DND-41 (cell line): Measurements from ENCODE around the gene NAA60.

ENCODE experiments used
- ATAC-seq: fragments of 200-7000 bp; cut with Tn5 transposase; 3 replicates; pipeline ENCODE4 v1.9.1; 2021; ENCODE audit warnings: low read depth; ENCODE audit not compliant: insufficient read depth
- DNase-seq: peaks from one replicate; pipeline ENCODE4 v3.0.0-alpha.2; 2020
- H2AFZ ChIP-seq: 2 replicates; pipeline ENCODE4 v1.6.0; 2012; ENCODE audit warnings: low read depth, low read length
- H3K27ac ChIP-seq: 2 replicates; pipeline ENCODE4 v1.5.1; 2012; ENCODE audit warnings: low read length, inconsistent platforms
- H3K27me3 ChIP-seq: fragments of 200-600 bp; sonication (generic); 2 replicates; pipeline ENCODE4 v1.6.0; 2012; ENCODE audit warnings: low read length, mild to moderate bottlenecking, inconsistent platforms; ENCODE audit not compliant: insufficient read depth, poor library complexity
- H3K36me3 ChIP-seq: 2 replicates; pipeline ENCODE4 v1.5.1; 2012; ENCODE audit warnings: low read length, inconsistent platforms; ENCODE audit not compliant: insufficient read depth
- H3K4me1 ChIP-seq: 2 replicates; pipeline ENCODE4 v1.5.1; 2012; ENCODE audit warnings: mild to moderate bottlenecking, low read length; ENCODE audit not compliant: insufficient read depth
- H3K4me2 ChIP-seq: 2 replicates; pipeline ENCODE4 v1.6.0; 2012; ENCODE audit warnings: mild to moderate bottlenecking, moderate library complexity, low read length, inconsistent platforms; ENCODE audit not compliant: insufficient read depth
- H3K4me3 ChIP-seq, 2 experiments: fragments of 200-600 bp in 1 of 2; shearing (Covaris generic) in 1 of 2; 2 replicates each; pipeline ENCODE4 v1.5.1; 2012 to 2016; ENCODE audit warnings: inconsistent platforms in 2 of 2, low read length in 2 of 2, mild to moderate bottlenecking in 2 of 2, low read depth in 1 of 2, moderate library complexity in 1 of 2
- H3K79me2 ChIP-seq: 2 replicates; pipeline ENCODE4 v1.6.0; 2012; ENCODE audit warnings: low read length, inconsistent platforms; ENCODE audit not compliant: insufficient read depth
- H3K9ac ChIP-seq: 2 replicates; pipeline ENCODE4 v1.6.0; 2012; ENCODE audit warnings: low read depth, mild to moderate bottlenecking, inconsistent platforms, low read length, moderate library complexity
- H3K9me3 ChIP-seq: 2 replicates; pipeline ENCODE4 v1.5.1; 2012; ENCODE audit warnings: low read length, moderate library complexity, mild to moderate bottlenecking, inconsistent platforms; ENCODE audit not compliant: insufficient read depth, severe bottlenecking
- H4K20me1 ChIP-seq: 2 replicates; pipeline ENCODE4 v1.6.0; 2012; ENCODE audit warnings: low read length; ENCODE audit not compliant: insufficient read depth
- EZH2 ChIP-seq: IDR thresholded peaks from 3 replicates; pipeline ENCODE4 v1.6.1; 2012; ENCODE audit warnings: borderline replicate concordance, low read depth, mild to moderate bottlenecking, moderate library complexity, low read length, inconsistent platforms; ENCODE audit not compliant: severe bottlenecking
- TF ChIP-seq, protein P1 (sequence below): IDR thresholded peaks from 2 replicates; pipeline ENCODE4 v1.5.1; 2012; ENCODE audit warnings: borderline replicate concordance, low read length, moderate library complexity, mild to moderate bottlenecking; ENCODE audit not compliant: poor library complexity, severe bottlenecking; ENCODE audit errors: extremely low read depth

Gene NAA60

DNA sequence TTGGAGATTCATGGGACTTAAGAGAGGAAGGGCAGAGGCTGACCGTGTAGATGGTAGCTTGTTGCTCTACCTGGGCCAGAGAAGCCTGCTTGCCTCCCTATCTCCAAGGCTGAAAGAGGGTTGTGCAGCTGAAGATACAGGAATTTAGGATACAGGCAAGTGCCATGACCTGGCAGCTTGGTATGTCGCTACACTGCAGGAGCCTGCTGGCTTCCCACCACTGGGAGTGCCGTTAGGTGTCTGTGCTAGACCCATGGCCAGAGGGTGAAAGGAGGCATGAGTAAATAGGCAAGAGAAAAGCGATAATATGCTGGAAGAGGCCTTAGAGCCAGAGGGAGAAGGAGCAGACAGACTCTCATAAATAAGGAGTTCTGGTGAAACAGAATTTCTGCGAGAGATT is 10.6 kb downstream of the NAA60 start:
- no peak overlapping the region for H3K9ac ChIP-seq
- no peak overlapping the region for H3K27ac ChIP-seq
- peaks cover 19% of the 10 kb centered on the region for H3K4me1 ChIP-seq
- peaks cover 5% of the 10 kb centered on the region for H3K36me3 ChIP-seq
- ATAC-seq = no peak
- H3K4me3 ChIP-seq = no peak overlapping the region
- no peaks in the 10 kb centered on the region for H3K27me3 ChIP-seq
- no peak overlapping the region for H2AFZ ChIP-seq
- H3K79me2 ChIP-seq = peaks cover 21% of the 10 kb centered on the region
- TF ChIP-seq EZH2 = no peak
- TF ChIP-seq, protein P1, sequence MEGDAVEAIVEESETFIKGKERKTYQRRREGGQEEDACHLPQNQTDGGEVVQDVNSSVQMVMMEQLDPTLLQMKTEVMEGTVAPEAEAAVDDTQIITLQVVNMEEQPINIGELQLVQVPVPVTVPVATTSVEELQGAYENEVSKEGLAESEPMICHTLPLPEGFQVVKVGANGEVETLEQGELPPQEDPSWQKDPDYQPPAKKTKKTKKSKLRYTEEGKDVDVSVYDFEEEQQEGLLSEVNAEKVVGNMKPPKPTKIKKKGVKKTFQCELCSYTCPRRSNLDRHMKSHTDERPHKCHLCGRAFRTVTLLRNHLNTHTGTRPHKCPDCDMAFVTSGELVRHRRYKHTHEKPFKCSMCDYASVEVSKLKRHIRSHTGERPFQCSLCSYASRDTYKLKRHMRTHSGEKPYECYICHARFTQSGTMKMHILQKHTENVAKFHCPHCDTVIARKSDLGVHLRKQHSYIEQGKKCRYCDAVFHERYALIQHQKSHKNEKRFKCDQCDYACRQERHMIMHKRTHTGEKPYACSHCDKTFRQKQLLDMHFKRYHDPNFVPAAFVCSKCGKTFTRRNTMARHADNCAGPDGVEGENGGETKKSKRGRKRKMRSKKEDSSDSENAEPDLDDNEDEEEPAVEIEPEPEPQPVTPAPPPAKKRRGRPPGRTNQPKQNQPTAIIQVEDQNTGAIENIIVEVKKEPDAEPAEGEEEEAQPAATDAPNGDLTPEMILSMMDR = no peak
- DNase-seq = no peak
- H4K20me1 ChIP-seq = peaks cover 4% of the 10 kb centered on the region; the same call in 1 of the 2 replicates
- H3K9me3 ChIP-seq = no peaks in the 10 kb centered on the region
- no peak overlapping the region for H3K4me2 ChIP-seq

DNA sequence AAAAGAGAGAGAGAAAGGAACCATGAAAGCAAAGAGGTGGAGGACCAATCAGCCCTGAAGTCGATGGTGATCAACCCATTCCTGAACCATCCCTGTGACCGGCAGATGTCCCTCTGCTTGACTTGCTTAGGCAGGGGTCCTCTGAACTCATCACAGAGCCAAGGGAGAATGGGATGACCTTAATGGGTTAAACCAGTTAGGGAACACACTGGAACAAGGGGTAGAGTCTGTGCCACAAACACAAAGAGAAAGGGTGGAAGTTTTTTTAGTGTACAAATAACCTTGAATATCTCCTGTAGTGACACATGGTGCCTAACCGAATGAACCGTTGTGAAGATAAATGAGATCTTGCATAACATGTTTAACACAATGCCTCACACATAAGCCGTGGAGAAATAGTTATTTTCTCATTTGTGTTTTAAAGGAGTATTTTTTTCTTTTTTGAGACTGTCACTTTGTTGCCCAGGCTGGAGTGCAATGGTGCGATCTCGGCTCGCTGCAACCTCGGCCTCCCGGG is 11.2 kb downstream of the NAA60 start:
- Histone ChIP-seq H4K20me1 (peaks cover 9% of the 10 kb centered on the region; the same call in 1 of the 2 replicates), H3K9me3 (no peaks in the 10 kb centered on the region), H3K79me2 (peaks cover 27% of the 10 kb centered on the region), H3K9ac (no peak overlapping the region), H3K4me1 (peaks cover 24% of the 10 kb centered on the region), H2AFZ (no peak overlapping the region), H3K27ac (no peak overlapping the region), H3K36me3 (peaks cover 1% of the 10 kb centered on the region), H3K4me2 (no peak overlapping the region), H3K27me3 (no peaks in the 10 kb centered on the region), H3K4me3 (no peak overlapping the region)
- ATAC-seq = no peak
- TF ChIP-seq, protein P1 = no peak
- no peak for TF ChIP-seq EZH2
- DNase-seq = no peak

DNA sequence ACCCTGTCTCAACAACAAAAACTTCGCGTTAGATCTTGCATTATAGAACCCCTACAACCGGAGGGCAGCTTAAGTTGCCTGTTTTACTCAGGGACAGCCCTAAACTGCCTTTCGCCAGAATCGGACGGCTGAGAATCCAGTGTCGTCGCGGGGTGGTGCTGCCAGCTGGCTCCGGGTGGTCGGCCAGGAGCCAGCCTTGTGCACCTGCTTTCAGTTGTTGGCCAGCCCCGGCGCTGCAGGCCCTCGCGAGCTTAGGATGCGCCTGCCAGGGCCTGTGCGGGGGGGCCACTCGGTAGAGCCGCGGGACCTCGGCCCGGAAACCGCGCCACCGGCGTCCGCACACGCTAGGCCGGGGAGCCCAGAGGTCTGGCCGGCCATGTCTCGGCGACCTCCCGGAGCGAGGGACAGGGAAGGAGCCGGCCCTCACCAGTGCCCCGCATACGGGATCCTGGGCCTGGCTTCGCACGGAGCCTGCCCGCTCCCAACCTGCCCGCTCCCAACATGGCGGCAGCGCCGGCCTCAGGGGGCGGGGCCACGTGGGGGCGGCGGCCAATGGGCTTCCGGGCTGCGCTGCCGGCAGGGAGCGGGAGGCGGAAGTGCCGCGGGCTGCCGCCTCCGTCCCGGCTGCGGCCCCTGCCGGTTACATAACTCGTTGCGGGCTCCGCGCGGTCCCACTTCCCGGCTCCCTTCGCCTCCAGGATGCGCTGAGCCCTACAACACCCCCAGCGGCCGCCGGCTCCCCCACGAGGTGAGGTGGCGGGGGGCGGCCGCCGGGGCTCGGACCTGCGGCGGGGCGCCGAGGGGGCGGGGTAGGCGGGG is 14.2 kb downstream of the NAA60 start:
- TF ChIP-seq, protein P1 = peak; percentile 68
- no peak for TF ChIP-seq EZH2
- peaks cover 51% of the 10 kb centered on the region for H3K4me1 ChIP-seq
- ATAC-seq (peak; percentile 88), DNase-seq (peak; percentile 91)
- H3K9ac ChIP-seq = peak overlapping the region; percentile 90
- H3K4me2 ChIP-seq = peak overlapping the region; percentile 99
- peak overlapping the region; percentile 98 for H3K27ac ChIP-seq
- H3K79me2 ChIP-seq = peaks cover 56% of the 10 kb centered on the region
- no peaks in the 10 kb centered on the region for H3K9me3 ChIP-seq
- H2AFZ ChIP-seq = peak overlapping the region; percentile 97
- H3K4me3 ChIP-seq = peak overlapping the region; percentile 91 to 94
- H3K36me3 ChIP-seq = peaks cover 4% of the 10 kb centered on the region
- peaks cover 32% of the 10 kb centered on the region for H4K20me1 ChIP-seq
- no peaks in the 10 kb centered on the region for H3K27me3 ChIP-seq
